Measurements from ENCODE around the gene CDH22. TPM values are rescaled to one million over a fixed set of nuclear protein-coding genes. Genes with fewer than 3 reads are reported as not detected.

Gene CDH22
- total RNA-seq, 1 experiment from 2014 or later: under 0.01 TPM

DNA sequence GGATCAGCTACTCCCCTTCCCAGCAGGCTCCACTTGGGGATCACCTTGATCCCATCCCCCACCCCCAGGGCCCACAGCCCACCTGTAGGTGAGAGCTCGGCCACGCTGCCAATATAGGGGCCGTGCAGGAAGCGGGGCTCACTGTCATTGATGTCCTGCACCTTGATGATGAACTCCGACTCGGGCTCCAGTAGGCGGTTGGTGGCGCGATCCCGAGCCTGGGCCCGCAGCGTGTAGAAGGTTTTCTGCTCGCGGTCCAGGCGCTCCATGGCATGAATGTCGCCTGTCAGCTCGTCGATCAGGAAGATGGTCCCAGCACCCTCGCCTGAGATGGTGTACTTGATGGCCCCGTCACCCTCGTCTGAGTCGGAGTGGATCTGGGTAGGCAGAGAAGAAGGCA lies 67.4 kb downstream of the CDH22 start:
- no peak for DNase-seq (ENCODE audit: low read depth)

DNA sequence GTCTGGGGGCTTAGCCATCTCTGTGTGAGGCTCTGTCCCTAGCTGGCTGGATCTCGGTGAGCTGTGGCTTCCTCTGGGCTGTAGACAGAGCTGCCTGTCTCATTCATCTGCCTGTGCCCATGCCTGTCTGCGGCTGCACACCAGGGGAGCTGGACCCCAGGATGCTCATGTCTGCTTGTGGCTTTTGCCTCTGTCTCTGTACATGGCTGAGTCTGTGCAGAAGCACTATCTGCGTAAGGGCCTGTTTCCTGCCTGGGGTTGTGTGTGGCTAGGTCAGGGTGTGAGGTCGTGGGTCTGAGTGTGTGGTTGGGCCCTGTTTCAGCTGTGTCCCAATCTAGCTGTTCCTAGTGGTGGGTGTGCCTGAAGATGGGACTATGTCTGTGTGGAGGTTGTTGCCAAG lies 68.2 kb downstream of the CDH22 start:
- DNase-seq (ENCODE audit: low read depth): no peak

DNA sequence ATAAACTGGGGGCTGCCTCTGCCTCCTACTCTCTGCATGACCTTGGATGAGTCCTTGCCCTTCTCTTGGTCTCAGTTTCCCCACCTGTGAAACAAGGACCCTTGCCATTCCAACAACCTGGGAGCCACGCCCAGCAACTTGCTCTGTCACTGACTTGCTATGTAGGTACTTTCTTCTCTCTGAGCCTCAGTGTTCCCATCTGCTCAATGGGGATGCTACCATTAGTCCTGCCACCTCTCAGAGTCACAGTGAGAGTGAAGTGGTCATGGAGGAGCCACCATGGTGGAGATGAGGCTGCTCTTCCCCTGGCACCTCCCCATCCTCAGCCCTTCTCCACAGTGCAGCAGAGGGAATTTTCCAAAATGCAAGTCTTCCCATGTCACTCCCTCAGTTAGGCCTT lies 70.6 kb downstream of the CDH22 start:
- no peak for DNase-seq (ENCODE audit: low read depth)

DNA sequence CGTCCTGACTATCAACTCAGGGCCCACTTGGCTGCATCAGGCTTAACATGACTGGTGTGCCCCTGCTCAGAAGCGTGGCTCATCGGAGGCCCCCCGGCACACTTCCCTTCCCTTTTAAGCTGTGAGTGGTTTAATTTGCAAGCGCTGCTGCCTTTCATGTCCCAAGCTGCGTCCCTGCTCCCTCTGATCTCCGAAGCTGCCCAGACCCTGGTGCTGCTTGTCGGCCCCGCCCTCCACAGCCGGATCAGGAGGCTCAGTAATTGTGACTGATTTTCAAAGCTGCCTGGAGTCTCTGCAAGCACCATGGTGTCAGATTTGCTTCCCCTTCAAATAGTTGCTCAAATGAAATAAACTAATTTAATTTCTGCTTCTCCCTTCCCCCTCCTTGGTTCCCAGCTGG lies 71.1 kb downstream of the CDH22 start:
- DNase-seq (ENCODE audit: low read depth): no peak

DNA sequence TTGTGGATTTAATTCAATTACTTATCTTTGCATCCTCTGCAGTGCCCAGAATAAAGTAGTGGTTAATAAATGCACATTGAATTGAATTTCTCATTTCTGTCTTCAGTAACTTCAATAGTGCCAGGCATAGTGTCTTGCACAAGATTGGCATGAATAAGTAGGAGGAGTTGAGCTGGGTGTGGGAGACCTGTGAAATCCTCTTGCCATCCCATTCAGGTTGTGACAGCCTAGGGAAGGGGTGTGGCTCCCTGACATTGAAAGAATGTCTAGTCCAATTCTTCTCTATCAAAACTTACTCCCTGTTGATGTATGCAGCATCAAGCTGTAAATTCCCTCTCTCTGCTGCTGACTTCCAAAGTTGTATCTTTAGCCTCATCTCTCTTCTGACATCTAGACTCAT lies 73.2 kb downstream of the CDH22 start:
- DNase-seq (ENCODE audit: low read depth): no peak

DNA sequence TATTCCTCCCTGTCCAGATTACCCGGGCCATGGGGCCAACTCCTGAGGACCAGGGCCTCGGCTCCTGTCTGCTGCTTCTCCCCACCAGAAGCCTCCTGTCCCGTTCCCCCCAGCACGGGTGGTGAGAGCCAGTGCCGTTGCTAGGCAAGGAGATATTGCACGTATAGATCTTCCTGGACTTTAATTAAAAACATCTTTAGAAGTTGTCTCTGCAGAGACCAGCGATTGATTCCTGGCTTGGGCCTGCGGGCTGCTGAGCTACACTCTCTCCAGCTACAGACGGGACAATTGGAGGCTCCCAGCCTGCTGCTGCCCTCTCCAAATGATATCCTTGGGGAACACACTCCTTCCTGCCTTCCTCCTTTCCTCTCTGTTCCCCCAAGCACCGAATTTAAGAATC lies 74.6 kb downstream of the CDH22 start:
- DNase-seq (ENCODE audit: low read depth): no peak

DNA sequence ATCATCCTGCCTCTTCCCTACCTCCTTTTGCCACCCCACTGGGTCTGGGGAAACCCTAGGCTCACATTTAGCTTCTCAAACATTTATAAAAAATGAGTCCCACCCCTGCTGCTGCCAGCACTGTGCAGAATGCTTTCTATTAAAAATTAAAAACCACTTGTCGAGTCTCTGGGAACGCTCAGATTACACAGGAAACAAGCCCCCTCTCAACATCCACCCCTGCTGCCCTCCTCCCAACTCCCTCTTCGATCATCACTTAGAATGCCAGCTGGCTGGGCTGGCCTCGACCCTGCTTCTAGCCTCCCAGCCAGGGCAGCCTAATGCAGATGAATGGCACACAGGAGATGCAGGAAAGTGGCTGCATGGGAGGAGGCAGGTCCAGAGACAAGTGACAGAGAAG lies 75.8 kb downstream of the CDH22 start:
- no peak for DNase-seq (ENCODE audit: low read depth)

DNA sequence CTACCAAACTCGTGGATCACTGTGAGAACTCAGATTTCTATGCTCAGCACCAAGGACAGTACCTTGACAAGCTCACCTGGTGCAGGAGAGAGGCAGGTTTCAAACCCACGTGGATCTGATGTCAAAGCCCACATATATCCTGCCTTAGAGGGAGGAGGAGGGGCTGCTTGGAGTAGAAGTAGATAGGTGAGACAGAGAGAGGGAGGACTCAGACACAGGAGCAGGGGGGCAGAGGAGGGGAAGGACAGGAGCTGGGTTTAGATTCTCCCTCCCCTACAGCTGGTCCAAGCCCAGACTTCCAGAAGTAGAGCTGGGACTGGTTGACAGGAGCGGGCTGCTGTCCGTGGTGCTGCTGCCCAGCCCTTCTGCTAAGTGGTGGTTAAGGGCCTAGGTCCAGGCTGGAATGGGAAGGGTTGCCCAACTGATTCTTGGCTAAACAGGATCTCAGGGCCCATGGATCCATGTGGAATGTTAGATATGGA lies 77.5 kb downstream of the CDH22 start:
- peak; percentile 59 for DNase-seq (ENCODE audit: low read depth)

DNA sequence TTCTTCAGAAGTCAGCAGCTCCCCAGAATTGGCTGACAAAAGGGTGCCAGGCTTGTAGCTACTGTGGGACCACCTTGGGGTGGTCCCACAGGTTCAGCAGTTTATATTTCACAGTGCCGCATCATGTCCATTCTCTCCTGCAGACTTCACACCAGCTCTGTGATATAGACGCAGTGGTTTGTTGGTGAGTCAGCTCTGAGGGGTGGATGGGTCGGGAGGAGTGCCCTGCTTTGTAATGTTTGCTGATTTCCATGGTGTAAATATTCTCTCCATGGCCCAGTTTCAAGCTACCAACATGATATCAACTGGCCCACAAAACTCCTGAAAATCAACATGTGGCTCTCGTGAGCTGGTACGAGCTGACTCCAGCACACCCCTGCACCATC lies 78.2 kb downstream of the CDH22 start:
- no peak for DNase-seq (ENCODE audit: low read depth)

DNA sequence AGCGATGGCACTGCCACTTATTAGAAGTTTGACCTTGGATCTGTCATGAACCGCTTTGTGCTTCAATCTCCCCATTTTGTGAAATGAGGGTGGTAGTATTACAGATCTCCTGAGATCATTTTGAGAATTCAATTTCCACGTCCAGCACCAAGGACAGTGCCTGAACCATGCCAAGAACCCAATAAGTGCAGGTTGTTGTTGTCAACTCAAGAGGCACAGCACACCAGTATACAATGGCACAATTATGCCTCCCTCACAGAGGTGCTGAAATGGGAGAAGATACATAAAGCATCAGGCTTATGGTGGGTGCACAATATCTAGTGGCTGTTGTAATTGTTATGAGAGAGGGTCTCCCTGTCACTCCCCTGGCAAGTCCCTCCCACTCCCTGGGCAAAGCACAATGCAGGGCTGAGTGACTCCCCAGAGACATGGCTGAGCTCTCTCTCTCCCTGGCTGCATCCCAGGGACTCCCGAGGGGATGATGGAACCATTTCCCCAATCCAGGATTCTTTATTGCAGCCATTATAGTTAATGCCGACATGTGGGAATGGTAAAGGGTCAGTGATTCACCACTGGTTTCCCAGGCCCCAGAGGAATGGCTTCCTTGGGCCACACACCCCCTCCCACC lies 78.7 kb downstream of the CDH22 start:
- no peak for DNase-seq (ENCODE audit: low read depth)

DNA sequence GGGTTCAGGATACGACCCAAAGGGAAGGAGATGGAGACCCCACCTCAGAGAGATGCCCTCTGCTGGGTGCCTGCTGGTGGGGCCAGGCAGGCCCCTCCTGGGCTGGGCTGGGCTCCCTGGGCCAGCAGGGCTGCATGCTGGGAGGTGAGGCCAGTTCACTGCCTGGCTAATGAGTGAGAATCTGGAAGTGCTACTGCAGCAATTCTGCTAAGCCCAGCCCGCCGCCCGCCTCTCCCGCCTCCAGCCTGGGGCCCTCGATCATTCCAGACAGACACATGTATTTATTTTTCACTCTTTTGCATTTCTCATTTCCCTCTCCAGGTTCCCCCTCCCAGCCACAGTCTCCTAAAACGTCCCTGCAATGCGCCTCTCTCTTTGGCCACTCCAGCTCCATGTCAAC lies 79.6 kb downstream of the CDH22 start:
- DNase-seq (ENCODE audit: low read depth): no peak

DNA sequence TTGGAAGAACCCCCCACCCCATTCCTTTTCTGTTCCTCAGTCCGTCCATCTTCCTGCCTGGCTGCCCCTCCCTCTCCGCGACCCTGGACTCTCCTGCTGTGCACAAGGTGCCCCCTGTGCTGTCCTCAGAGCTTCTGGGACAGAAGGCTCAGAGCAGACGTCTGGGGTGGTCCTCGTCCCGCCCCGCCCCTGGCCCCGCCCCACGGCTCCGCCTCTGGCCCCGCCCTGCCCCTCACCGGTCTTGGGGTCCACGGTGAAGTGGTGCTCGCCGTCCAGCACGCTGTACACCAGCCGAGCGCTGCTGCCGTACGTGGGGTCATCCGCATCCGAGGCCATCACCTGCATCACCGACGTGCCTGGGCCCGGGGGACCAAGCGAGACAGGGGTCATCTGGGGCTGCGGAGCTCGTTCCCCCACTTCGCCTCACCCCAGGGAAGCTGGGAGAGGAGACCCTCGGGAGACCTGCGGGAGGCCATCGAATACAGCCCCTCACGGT lies 81.0 kb downstream of the CDH22 start:
- no peak for DNase-seq (ENCODE audit: low read depth)

DNA sequence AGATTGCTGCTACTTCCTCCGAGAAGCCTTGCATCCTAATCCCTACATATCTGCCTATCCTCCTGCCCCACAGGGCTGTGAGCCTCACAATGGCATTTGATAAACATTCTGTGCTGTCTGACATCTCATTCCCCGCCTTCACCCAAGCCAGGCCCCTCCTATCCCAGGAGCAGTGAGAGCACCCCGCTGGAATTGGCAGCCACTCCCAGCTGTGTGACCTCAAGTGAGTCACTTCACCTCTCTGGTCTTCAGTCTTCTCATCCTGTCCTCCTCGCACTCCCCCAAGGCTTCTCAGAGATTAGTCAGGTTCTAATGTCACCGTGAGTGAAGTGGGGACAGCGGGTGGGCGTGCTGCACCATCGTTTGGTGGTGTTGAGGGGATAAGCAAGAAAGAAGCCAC lies 81.7 kb downstream of the CDH22 start:
- peak; percentile 80 for DNase-seq (ENCODE audit: low read depth)

DNA sequence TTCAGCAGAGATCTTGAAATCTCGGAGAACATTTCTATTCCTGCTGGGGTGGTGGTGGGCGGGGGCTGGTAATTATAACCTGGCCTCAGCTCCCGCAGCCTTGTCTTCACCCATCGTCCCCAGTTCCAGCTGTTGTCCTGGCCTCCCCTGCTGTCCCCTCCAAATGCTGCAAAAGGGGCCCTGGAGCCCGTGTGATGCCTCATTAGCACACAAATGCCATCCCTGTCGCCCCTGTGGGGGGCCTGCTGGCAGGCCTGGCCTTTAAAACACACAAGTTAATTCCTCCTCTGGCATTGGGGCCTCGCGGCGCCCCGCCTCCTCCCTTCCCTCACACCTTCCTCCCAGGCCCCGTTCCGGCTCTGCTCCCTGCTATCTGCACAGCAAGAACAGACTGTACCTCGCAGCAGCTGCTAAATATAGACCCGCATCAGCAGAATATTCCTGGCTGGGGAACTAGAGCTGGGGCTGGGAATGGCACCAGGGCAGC lies 85.7 kb downstream of the CDH22 start:
- no peak for DNase-seq (ENCODE audit: low read depth)

DNA sequence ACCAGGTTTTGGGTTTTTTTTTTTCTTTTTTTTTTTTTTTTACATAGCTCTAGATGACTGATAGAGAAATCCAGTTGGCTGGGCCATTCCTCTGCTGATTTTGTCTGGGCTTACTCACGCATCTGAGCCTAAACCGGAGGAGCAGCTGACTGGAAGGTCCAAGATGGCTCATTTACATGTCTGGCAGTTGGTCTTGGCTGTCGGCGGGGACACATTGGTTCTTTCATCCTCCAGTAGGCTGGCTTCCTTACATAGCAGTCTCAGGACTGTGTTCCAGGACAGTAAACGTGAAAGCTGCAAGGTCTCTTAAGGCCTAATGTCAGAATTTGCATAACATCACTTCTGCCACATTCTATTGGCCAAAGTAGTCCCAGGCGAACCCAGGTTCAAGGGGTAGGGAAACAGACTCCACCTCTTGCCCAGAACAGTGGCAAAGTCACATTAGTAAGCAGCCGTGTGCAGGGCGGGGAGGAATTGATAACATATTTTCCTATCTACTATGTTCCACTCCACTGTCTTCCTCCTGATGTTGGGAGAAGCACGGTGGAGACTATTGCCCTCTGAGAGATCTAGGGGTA lies 87.0 kb downstream of the CDH22 start:
- DNase-seq (ENCODE audit: low read depth): no peak

DNA sequence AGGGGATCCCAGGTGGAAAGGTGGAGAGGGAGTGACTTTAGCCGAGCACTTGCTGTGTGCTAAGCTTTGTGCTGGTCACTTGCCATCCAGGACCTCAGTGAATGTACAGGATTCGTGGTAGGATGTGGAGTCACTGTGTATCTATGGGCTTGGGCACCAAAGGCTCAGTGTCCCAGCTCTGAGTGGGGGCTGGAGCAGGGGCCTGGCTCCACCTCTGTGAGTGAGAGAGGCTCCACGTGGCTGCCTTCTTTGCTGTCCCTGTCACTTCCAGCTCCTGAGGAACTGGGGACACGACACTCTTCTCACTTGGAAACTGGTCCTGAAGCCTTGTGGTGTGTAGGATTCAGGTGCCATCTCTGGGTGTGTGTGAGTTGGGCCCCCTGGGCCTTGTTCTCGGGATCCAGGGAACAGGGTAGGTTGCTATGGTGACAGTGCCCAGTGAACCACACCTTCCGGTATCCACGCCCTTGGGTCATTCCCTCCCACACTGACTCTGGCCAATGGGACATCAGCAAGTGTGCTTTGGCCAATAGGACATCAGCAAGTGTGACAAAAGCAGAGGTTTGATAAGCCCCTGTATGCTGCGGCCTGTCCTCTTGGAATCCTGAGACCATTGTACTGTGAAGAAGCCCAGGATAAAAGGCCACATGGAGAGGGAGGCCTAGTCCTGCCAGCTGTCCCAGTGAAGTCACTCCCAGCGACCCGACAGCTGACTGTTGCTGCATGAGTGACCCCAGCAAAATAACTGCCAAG lies 87.7 kb downstream of the CDH22 start:
- DNase-seq (ENCODE audit: low read depth): peak; percentile 72

DNA sequence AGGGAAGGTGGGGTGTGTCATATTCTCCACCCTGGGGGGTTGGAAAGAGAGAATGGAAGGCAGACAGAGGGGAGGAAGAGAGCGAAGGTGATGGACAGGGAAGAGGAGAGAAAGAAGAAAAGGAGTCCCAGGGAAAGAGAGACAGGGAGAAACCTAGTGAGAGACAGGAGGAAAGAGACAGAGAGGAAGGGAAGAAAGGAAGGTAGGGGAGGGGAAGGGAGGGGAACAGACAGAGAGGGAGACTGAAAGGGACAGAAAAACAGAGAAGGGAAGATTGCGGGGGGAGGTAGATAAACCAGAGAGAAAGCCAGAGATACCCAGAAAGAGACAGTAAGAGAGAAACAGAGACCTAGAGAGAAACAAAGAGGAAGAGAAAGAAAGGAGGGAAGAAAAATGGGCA lies 88.4 kb downstream of the CDH22 start:
- DNase-seq (ENCODE audit: low read depth): no peak

DNA sequence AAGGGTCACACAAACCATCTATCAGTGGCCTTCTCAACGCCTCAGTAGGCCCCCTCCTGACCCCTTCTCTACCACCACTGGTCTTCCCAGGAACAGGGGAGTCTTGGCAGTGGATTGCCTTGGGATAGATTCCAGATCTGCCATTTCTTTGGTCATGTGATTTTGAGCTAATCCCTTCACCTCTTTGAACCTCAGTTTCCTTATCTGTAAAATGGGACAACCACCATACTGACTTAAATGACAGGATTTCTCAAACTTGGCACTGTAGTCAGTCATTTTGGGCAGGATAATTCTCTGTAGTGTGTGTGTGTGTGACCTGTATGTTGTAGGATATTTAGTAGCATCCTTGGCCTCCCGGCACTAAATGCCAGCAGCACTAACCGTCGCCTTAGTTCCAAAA lies 89.1 kb downstream of the CDH22 start:
- DNase-seq (ENCODE audit: low read depth): no peak

DNA sequence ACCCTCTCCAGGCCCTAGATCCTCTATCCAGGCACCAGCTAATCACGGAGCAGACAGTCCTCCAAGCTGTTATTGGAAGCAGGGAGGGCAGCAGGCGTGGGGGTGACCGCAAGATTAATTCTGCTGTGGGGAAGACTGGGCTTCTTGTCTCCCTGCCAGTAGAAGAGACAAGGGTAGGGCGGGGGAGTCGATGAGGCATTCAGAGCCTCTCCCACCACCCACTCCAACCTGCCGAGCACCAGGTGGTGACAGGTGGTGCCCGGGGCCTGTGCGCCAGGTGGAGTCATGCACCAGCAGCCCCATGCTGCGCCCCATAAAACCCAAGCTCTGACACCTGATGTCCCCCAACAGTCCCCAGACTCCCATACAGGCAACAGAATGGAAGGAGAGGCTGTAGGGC lies 89.6 kb downstream of the CDH22 start:
- no peak for DNase-seq (ENCODE audit: low read depth)

DNA sequence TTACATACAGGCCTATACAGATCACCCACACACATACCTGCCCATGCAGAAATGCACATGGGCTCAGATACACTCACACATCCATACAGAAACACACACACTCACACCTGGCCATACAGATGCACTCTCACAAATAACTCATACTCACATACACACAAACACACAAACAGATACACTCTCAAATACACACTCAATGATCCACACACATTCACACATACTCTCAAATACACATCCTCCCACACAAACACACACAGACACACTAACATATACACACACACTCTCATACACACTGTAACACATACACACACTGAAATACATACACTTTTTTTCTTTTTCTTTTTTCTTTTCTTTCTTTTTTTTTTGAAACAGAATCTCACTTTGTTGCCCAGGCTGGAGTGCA lies 90.7 kb downstream of the CDH22 start:
- DNase-seq (ENCODE audit: low read depth): no peak

DNA sequence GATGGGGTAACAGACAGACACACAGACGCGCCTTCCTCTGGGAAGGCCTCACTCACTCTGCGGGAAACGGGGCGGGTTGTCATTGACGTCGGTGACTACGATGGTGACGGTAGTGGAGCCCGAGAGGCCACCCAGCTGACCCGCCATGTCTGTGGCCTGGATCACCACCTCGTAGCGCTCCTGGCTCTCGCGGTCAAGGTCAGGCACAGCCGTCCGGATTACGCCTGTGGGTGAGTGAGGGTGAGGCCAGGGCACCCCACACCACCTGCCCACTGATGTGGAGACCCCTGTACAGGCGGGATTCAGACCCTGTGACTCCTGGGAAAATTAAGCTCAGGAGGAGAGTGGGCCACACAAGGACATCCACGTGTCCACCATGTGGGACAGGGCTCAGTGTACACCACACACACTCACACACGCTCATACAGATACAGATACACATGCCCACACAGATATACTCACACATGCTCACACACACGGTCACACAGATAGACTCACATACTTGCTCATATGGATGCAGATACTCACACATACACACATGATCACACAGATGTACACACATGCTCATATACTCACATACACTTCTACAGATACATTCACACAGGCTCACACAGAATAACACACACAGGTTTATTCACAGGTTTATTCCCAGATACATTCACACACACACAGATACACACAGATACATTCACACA lies 91.4 kb downstream of the CDH22 start:
- no peak for DNase-seq (ENCODE audit: low read depth)
